ENCODE results near the gene SLC43A1. TPM values are rescaled to one million over a fixed set of nuclear protein-coding genes. Genes with fewer than 3 reads are reported as not detected.
A peak's percentile ranks its signal among the peaks of the same experiment; 100 is the strongest.

The SLC43A1 gene
- polyA plus RNA-seq, 1 of the 3 experiments (the other 2 are of a cell fraction): 4.4 TPM

DNA sequence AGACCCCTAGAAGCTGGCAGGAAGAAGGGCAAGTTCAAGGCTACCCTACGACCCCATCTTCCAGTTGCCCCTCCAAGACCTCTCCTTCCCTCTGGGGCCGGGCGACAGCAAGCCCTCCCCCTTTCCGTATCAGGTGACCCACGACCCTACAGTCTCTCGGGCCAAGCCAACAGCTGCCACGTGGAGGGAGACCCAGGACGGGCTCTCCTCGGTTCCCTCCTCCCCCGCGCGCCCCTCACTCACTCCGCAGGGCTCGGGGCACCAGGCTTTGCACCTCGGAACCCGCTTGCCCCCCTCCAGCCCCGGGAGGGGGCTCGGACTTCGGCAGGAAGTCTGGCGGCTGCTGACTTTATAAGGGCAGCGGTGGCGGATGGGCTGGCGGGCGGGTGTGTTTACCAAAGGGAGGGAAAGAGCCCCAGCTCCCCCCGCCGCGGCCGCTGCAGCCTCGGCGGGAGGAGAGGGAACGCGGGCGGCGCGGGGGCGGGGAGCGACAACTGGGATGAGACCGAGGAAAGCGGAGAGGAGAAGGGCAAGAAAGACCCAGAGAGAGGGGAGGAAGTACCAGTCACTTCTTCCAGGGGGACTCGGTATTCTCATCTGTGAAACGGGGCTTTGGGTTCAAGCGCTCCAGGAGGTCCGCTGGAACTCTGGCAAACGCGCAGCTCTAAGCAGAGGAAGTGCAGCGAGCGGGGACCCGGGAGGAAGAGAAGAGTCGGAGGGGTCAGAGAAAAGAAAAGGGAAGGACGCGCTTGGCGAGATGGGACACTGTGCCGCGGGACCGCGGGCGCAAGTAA, 767 bp downstream of the SLC43A1 start:
- ChIA-PET CTCF (interaction anchor here (0.8 to 6.9 kb wide), 15 partner anchors 13 to 169 kb away, joined by 3 to 106 read pairs (median 7); partner anchors contain the start of genes RTN4RL2, TIMM10 and UBE2L6), POLR2A (interaction anchor here (0.8 to 1.9 kb wide), 3 partner anchors 12 to 21 kb away, joined by 3 to 5 read pairs (median 3); no protein-coding TSS in a partner anchor)
- H4K20me1 ChIP-seq (ENCODE audit: insufficient read depth): no peaks in the 10 kb centered on the region
- TF ChIP-seq, protein P1, sequence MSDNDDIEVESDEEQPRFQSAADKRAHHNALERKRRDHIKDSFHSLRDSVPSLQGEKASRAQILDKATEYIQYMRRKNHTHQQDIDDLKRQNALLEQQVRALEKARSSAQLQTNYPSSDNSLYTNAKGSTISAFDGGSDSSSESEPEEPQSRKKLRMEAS (IDR thresholded peaks at IDR 0.05; ENCODE audit: low read depth): 0 out of 2 replicates have a peak, but pooled peaks have one; percentile 13
- TF ChIP-seq, protein P2, sequence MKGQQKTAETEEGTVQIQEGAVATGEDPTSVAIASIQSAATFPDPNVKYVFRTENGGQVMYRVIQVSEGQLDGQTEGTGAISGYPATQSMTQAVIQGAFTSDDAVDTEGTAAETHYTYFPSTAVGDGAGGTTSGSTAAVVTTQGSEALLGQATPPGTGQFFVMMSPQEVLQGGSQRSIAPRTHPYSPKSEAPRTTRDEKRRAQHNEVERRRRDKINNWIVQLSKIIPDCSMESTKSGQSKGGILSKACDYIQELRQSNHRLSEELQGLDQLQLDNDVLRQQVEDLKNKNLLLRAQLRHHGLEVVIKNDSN (IDR thresholded peaks at IDR 0.05; ENCODE audit: borderline replicate concordance, low read depth): 0 out of 2 replicates have a peak, but pooled peaks have one; percentile 9
- no peak for TF ChIP-seq SIN3A (IDR thresholded peaks at IDR 0.05; ENCODE audit: borderline replicate concordance, low read depth, low read length)
- H3K79me2 ChIP-seq (ENCODE audit: insufficient read depth): no peaks in the 10 kb centered on the region
- no peaks in the 10 kb centered on the region for H3K36me3 ChIP-seq (replicated peaks in 1 of 2; ENCODE audit: control insufficient read depth in 1 of 2, insufficient read depth in 2 of 2, low read length in 1 of 2)
- no peaks in the 10 kb centered on the region for H3K27me3 ChIP-seq (ENCODE audit: insufficient read depth)
- peak overlapping the region; percentile 40 for H3K9ac ChIP-seq
- H3K27ac ChIP-seq (ENCODE audit: low read depth in 2 of 2, low read length in 1 of 2): no peak overlapping the region; a peak in 1 of 4 replicates
- peak; percentile 79 for DNase-seq
- H3K4me2 ChIP-seq: peak overlapping the region; percentile 94
- H2AFZ ChIP-seq (ENCODE audit: low read depth): peak overlapping the region; percentile 85
- H3K9me3 ChIP-seq: no peaks in the 10 kb centered on the region
- peaks cover 0 to 9% of the 10 kb centered on the region in 2 experiments; a peak in 1 of 4 replicates for H3K4me1 ChIP-seq (ENCODE audit: control insufficient read depth in 1 of 2, insufficient read depth in 2 of 2, low read depth in 1 of 2, low read length in 1 of 2)
- H3K4me3 ChIP-seq (ENCODE audit: low read depth in 2 of 2, low read length in 1 of 2): peak overlapping the region; percentile 69 to 78
- H3K9me2 ChIP-seq: no peaks in the 10 kb centered on the region
- 1% methylated on average over 51 of the region's 57 CpGs for WGBS (ENCODE audit: low lambda C conversion rate)
- H3F3A ChIP-seq (replicated peaks; ENCODE audit: insufficient read depth): no peaks in the 10 kb centered on the region

DNA sequence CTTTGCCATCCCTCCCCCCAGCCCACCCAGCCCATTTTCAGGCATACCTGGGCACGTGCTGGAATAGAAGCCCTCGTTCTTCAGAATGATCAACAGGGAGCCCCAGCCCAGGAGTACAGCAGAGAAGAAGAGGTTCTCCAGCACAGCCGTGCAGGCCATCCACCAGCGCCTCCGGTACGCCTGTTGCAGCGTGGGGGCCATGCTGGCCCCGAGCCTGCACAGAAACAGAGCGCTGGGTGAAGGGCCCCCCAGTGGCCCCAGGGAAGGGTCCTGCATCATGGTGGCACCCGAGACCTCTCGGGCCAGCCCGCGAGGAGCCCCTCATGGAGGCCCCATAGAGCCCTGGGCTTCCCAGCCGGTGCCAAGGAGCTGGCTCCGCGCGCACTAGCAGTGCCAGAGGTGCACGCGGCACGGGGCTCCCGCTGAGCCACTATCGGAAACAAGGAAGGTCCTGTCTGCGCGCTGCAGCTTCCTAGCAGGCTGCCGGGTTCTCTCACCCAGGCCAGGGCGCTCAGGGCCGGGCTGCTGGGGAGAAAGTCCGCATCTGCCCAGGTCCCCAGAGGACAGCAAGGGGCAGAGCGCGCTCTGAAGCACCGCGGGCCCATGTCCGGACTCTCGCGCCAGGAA, 1.5 kb downstream of the SLC43A1 start:
- ChIA-PET CTCF (interaction anchor here (0.6 to 6.9 kb wide), 14 partner anchors 13 to 168 kb away, joined by 3 to 106 read pairs (median 10); partner anchors contain the start of genes RTN4RL2, TIMM10 and UBE2L6), POLR2A (interaction anchor here (1.9 kb wide), 1 partner anchor 15 kb away, joined by 5 read pairs; no protein-coding TSS in a partner anchor)
- Histone ChIP-seq H3K27me3 (ENCODE audit: insufficient read depth) (no peaks in the 10 kb centered on the region), H3K4me3 (ENCODE audit: low read depth in 2 of 2, low read length in 1 of 2) (peak overlapping the region; percentile 69 to 78), H3K9me2 (no peaks in the 10 kb centered on the region), H3K9me3 (no peaks in the 10 kb centered on the region), H2AFZ (ENCODE audit: low read depth) (no peak overlapping the region), H3K9ac (no peak overlapping the region), H3K79me2 (ENCODE audit: insufficient read depth) (no peaks in the 10 kb centered on the region), H4K20me1 (ENCODE audit: insufficient read depth) (no peaks in the 10 kb centered on the region), H3K4me2 (peak overlapping the region; percentile 94), H3K4me1 (ENCODE audit: control insufficient read depth in 1 of 2, insufficient read depth in 2 of 2, low read depth in 1 of 2, low read length in 1 of 2) (peaks cover 0 to 9% of the 10 kb centered on the region in 2 experiments; a peak in 1 of 4 replicates), H3K27ac (ENCODE audit: low read depth in 2 of 2, low read length in 1 of 2) (no peak overlapping the region), H3F3A (replicated peaks; ENCODE audit: insufficient read depth) (no peaks in the 10 kb centered on the region), H3K36me3 (replicated peaks in 1 of 2; ENCODE audit: control insufficient read depth in 1 of 2, insufficient read depth in 2 of 2, low read length in 1 of 2) (no peaks in the 10 kb centered on the region)
- WGBS (ENCODE audit: low lambda C conversion rate): 82% methylated on average over 3 of the region's 35 CpGs
- DNase-seq: peak; percentile 72
- TF ChIP-seq FOSL2 (IDR thresholded peaks at IDR 0.05; ENCODE audit: borderline replicate concordance, low read depth) (no peak), GATA2 (CRISPR knock-in tag; IDR thresholded peaks at IDR 0.05) (no peak), EZH2phosphoT487 (IDR thresholded peaks at IDR 0.05; ENCODE audit: borderline replicate concordance, low read depth) (no peak), GABPA (IDR thresholded peaks at IDR 0.05; ENCODE audit: low read depth) (no peak), JUND (IDR thresholded peaks at IDR 0.05) (no peak), RXRA (IDR thresholded peaks at IDR 0.05; ENCODE audit: borderline replicate concordance, low read depth) (no peak), RCOR1 (IDR thresholded peaks at IDR 0.05; ENCODE audit: low read length) (no peak), RFX5 (IDR thresholded peaks at IDR 0.05; ENCODE audit: low read length) (no peak), TEAD4 (IDR thresholded peaks at IDR 0.05; ENCODE audit: borderline replicate concordance, insufficient read depth) (no peak)
- TF ChIP-seq, protein P3, sequence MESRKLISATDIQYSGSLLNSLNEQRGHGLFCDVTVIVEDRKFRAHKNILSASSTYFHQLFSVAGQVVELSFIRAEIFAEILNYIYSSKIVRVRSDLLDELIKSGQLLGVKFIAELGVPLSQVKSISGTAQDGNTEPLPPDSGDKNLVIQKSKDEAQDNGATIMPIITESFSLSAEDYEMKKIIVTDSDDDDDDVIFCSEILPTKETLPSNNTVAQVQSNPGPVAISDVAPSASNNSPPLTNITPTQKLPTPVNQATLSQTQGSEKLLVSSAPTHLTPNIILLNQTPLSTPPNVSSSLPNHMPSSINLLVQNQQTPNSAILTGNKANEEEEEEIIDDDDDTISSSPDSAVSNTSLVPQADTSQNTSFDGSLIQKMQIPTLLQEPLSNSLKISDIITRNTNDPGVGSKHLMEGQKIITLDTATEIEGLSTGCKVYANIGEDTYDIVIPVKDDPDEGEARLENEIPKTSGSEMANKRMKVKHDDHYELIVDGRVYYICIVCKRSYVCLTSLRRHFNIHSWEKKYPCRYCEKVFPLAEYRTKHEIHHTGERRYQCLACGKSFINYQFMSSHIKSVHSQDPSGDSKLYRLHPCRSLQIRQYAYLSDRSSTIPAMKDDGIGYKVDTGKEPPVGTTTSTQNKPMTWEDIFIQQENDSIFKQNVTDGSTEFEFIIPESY (IDR thresholded peaks at IDR 0.05; ENCODE audit: borderline replicate concordance, low read depth): no peak
- TF ChIP-seq, protein P4, sequence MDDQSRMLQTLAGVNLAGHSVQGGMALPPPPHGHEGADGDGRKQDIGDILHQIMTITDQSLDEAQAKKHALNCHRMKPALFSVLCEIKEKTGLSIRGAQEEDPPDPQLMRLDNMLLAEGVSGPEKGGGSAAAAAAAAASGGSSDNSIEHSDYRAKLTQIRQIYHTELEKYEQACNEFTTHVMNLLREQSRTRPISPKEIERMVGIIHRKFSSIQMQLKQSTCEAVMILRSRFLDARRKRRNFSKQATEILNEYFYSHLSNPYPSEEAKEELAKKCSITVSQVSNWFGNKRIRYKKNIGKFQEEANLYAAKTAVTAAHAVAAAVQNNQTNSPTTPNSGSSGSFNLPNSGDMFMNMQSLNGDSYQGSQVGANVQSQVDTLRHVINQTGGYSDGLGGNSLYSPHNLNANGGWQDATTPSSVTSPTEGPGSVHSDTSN (IDR thresholded peaks at IDR 0.05): no peak
- TF ChIP-seq, protein P5, sequence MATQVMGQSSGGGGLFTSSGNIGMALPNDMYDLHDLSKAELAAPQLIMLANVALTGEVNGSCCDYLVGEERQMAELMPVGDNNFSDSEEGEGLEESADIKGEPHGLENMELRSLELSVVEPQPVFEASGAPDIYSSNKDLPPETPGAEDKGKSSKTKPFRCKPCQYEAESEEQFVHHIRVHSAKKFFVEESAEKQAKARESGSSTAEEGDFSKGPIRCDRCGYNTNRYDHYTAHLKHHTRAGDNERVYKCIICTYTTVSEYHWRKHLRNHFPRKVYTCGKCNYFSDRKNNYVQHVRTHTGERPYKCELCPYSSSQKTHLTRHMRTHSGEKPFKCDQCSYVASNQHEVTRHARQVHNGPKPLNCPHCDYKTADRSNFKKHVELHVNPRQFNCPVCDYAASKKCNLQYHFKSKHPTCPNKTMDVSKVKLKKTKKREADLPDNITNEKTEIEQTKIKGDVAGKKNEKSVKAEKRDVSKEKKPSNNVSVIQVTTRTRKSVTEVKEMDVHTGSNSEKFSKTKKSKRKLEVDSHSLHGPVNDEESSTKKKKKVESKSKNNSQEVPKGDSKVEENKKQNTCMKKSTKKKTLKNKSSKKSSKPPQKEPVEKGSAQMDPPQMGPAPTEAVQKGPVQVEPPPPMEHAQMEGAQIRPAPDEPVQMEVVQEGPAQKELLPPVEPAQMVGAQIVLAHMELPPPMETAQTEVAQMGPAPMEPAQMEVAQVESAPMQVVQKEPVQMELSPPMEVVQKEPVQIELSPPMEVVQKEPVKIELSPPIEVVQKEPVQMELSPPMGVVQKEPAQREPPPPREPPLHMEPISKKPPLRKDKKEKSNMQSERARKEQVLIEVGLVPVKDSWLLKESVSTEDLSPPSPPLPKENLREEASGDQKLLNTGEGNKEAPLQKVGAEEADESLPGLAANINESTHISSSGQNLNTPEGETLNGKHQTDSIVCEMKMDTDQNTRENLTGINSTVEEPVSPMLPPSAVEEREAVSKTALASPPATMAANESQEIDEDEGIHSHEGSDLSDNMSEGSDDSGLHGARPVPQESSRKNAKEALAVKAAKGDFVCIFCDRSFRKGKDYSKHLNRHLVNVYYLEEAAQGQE (IDR thresholded peaks at IDR 0.05; ENCODE audit: low read depth, low read length): no peak

Measured in SK-N-SH (cell line).